ENCODE data around the gene DPYSL5.

The DPYSL5 gene

DNA sequence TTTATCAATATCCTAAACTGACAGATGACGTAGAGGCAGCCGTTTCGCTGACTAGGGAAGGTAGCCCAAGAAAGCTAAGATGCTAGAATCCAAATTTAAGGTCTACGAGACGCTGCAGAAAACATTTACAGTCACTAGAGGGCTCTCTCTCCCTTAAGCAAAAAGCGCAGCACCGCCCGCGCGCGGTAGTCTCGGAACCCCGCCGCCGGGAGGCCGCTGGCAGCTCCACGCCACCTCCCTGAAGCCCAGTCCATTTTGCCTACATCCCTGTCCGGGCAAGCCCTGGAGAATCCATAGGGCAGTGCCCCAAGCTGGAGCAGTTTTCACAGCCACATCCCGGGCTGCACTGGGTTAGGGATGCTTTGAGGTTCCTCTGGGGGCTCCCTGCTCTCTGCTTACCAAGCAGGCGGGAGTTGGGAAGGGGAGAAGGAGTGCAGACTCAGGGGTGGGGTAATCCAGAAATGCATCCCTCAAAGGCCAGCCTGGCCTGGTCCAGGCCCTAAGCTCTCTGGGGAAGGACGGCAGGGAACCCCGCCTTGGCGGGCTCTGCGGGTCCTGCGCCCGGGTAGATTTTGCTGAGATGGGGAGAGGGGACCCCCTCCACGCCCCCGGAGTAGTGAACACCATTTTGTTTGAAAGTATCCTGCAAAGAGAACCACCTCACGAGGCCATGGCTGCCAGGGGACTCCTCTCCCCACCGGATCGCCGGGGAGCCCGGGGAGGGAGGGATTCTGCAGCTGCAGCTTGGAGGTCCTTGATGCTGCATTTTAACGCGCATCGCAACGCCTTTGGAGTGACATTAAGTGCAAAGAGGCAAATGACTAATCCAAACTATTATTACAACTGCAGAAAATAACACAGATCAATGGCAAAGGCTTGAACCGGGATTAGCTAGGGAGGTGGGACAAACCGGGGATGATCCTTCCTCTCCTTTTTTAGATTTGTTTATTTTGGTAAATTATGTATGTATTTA, 1.3 kb upstream of the DPYSL5 start:
- peak; percentile 20 for DNase-seq (ENCODE audit: low read depth)

DNA sequence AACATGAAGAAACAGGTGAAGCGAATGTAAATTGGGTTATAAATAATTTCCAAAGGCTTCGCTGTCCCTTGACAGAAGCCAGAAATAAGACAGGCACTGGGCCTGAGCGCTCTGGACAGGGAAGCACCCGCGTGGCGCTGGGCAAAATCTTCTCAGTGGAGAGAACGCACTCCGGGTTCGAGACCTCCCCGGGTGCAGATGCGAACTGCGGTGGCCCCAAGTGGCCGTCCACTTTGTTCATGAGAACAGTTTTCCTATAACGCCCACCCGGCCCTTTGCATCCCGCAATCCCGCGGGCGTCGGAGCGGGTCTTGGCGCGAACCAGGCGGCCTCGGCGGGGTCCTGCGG, 651 bp upstream of the DPYSL5 start:
- no peak for DNase-seq (ENCODE audit: low read depth)

DNA sequence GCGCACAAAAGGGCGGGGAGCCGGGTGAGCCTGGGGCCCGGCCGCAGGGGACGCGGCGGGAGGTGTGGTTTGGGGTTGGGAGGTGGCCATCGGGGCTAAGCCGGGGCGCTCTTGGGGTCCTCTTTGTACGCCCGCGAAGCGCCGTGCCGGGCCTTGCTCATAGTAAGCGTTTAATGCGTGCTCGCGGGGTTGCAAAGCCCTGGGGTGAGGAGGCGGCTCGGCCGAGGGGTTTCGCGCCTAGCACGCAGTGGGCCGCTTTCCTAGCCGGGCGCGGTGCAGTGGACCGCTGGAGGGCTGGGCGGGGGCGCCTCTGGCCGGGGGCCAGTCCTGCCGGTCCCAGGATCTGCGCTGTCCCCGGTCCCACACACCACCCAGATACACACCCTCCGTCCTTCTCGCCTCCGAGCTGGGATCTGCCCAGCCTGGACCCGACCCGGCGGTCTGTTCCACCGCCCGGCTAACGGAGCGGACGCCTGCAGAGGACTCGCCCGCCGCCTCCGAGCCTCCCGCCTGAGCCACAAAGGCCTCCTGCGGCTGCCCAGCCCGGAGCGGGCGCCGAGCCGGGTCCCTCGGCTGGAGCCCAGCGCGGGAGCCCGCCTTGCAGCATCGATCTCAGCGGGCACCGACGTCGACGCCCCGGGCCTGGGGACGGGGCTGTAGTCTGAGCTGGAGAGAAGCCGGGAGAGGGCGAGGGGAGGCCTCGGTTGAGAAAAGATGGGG, 564 bp downstream of the DPYSL5 start:
- no peak for DNase-seq (ENCODE audit: low read depth)

DNA sequence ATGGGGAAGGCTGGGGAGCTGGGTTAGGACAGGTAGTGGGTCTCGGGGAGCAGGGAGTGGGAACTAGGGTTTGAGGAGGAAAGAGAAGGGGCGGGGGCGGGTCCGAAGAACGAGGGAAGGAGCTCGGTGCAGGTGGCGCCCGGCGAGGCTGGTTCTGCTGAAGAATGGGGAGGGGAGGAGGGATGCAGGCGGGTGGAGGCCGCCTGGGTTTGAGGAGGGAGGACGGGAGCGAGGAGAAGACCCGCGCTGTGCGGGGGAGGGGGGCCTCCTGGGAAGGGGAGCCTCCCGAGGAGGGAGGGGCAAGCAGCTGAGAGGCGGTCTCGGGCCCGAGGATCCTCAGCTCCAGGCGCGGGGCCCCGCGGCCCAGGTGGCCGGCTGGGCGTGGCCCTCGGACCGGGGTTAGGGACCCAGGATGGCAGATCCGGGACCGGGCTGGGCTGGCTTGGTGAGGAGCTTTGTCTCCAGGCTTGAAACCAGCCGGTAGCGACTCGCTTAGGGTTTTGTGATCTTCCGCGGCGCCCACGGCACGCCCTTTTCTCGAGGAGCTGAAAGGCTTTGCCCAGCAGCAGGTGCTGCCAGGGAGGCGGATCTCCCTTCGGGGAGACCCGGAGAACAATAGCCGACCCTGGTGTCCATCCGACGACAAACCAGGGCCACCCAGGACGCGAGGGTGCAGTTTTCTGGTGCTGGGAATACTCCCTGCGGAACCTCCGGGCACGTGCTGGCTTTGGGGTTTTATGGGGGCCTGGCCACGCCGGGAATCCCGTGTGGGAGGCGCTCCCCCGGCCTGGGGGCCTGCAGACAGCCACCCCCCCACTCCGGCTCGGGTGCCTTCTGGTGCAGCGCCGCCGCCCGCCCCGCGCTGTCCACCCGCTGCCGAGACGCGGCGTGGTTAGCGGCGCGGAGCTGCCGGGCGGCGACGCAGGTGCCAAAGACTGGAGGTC, 1.4 kb downstream of the DPYSL5 start:
- no peak for DNase-seq (ENCODE audit: low read depth)

DNA sequence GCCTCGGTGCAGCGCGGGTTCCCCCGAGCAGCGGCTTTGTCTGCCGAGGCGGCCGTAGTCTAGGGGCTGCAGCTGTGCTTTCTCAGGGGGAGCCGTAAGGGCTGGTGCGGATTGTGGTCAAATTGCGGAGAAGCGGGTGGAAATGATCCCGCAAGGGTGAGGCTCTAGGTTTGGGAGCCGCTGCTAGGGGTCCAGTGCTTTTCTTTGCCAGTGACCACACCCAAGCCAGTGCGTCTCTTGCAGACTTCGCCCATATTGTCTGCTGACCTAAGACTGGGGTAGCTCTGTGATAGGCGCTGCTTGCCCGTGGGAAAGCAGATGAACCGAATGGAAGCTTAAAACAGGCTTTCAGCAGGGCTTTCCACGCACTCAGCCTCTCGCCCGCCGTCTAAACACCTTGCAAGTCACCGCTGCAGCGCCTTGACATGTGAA, 2.1 kb downstream of the DPYSL5 start:
- DNase-seq (ENCODE audit: low read depth), result no peak

DNA sequence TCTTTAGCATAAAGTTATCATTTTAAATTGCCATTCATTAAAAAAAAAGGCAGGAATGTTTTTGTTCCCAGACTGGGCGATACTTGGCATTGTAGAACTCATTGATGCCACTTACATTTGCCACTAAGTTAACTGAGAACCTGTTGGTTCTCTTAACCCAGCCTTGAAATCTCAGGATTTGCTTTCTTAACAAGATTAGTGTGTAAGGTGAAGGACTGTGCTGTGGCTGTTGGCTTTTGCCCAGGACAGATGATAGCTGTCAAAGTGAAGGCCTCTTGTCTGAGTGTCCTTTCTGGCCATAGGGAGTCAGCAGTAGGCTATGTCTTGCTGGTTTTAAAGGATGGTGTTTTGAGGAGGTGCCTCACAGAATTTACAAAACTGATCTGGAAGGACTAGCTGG, 2.6 kb downstream of the DPYSL5 start:
- DNase-seq (ENCODE audit: low read depth), result no peak

DNA sequence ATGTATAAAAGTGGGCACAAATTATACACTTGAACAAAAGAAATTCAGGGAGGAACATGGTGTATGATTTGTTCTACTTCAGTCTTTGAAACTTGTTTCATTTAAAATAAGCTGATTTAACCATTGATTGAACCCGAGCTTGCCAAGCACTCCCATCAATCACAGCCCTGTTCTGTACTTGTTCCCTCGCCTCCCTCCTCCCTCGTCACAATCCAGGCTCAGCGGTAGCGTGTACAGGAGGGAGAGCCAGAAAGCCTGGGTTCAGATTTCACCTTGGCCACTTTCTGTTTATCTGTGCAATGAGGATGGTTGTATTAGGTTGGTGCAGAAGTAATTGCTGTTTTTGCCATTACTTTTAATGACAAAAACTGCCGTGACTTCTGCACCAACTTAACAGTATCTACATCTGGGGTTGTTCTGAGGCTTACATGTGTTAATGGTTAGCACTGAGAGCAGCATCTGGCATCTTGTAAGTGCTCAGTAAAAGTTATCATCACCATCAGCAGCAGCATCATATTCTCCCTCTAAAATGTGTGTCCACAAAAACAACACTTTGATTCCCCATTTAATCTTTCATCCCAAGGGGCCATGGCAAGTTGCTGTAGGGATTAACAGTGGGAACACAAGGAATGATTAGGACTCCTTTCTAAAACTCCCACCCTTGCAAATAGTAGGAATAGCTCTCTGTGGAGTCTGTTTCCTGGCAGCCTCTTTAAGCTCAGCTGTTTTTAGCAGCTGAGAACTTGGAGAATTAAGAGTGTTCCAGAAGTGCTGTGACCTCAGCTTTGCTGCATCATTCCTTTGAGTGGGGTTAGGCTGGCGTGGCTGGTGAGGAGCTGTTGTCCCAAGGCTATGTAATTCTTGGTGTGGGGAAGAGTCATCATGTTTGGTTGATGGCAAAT, 4.7 kb downstream of the DPYSL5 start:
- DNase-seq (ENCODE audit: low read depth), result no peak

DNA sequence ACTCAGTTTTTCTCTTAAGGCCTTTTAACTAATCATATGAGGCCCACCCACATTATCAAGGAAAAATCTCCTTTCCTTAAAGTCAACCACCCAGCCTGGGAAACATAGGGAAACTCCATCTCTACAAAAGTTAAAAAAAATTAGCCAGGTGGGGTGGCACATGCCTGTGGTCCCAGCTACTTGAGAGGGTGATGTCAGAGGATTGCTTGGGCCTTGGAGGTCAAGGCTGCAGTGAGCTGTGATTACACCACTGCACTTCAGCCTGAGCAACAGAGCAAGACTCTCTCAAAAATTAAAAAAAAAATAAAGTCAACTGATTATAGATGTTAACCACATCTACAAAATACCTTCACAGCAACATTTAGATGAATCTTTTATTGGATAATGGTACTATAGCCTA, 5.8 kb downstream of the DPYSL5 start:
- DNase-seq (ENCODE audit: low read depth), result no peak

DNA sequence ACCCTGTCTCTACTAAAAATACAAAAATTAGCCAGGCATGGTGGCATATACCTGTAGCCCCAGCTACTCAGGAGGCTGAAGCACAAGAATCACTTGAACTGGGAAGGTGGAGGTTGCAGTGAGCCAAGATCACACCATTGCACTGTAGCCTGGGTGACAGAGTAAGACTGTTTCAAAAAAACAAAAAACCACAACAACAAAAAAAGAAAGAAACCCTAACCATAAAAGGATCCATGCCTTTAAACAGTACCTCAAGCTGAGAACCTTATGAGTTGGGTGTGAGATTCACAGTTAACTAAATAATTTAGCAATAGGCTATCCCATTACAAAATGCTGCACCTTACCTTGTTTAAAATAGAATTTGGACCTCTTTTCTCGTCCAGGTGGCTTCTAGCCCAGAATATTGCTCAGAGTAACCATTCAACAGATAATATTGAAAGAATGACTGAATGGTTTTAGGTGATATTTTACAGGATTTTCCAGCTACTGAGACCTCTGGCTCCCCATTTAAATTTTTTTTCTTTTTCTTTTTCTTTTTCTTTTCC, 6.4 kb downstream of the DPYSL5 start:
- no peak for DNase-seq (ENCODE audit: low read depth)

DNA sequence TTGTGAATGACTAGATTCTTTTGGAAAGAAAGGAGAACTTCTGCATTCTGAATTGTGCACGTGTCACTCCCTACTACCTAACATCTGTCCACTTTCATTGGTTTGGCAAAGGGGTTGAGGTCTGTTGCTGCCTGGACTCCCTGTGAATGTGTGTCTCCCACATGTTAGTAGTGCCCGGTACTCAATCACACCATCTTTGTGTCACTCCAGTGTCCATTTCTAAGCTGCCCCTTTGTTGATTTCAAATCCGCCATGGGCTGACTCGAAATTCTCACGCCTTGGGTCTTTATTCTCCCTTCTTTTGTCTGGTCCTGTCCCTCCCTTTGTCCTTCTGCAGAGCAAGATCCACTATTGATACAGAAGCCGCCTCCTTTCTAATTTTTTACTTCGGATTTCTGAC, 7.5 kb downstream of the DPYSL5 start:
- DNase-seq (ENCODE audit: low read depth), result no peak

DNA sequence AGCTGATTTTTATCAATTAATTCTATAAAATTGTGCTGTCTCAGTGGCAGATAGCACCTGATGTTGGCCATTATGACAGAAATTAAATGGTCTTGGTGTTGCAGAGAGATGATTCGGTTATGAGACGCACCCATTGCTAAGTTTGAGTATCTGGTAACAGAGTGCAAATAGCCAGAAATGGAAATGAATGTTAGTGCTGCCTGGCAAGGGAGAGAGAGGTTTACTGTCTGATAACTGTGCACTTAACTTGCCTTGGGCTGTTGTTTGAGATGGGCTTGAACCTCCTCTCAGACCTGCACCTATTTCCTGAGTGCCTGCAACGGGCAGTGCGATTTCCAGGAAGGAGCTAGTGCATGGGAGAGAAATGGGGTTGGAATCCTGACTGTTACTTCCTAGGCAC, 11.7 kb downstream of the DPYSL5 start:
- no peak for DNase-seq (ENCODE audit: low read depth)

DNA sequence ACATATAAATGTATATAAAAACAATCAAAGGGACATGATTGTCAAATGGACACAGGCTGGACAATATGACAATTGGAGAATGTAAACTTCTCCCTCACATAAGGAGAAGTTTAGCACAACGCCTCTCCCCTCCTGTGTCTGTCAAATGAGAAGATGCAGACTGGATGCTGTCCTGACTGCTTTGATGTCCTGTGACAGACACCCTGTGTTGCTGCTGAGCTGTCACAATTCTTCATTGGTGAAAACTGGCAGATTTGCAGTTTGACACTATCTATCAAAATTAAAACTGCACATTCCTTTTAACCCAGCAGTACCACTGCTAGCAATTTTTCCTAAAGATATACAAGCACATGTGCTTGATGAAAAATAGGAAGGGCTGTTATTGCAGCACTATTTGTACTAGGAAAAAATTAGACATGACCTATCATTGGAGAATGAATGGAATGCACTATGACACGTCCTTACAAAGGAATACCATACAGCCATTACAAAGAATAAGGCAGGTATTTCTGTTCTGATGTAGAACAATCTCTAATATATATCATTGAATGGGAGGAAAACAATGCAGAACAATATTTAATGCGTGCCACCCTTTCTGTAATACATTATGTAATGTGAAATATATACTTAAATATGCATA, 12.4 kb downstream of the DPYSL5 start:
- DNase-seq (ENCODE audit: low read depth), result no peak

DNA sequence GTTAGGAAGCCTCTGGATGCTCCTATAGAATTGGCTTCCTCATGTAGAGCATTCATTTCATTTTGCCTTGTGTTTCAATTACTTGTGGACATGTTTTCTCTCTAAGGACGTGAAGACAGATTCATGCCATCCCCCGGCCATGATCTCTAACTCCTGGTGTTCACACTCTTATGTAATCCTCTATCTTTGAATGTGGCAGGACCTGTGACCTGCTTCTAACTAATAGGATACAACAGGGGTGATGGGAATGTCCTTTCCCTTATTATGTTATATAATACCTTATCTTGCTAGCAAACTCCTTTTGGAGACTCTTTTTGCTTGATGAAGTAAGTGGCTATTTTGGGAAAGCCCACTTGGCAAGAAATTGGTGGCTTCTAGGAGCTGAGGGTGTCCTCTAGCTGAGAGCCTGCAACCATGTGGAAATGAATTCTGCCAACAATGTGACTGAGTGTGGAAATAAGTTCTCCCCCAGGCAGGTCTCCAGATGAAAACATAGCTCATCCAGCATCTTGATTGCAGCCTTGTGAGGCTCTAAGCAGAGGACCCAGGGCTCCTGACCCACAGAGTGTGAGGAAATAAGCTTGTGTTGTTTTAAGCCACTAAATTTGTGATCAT, 13.8 kb downstream of the DPYSL5 start:
- DNase-seq (ENCODE audit: low read depth), result no peak

DNA sequence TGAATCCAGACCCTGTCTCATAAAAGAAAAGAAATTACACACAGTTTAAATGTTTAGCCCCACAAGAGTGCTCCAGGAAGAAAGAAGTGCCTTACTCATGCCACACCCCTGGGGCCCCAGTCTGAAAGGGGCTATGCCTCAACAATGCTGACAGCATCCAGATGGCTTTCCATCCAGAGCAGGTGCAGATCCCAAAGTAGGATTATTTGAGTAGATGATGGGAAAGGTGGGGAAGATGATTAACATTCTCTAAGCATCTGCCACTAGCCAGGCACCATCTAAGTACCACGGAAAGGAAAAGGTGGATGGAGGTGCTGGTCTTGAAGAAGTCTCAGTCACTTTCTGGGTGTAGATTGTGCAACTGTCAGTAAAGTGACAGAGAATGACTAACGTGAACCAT, 16.3 kb downstream of the DPYSL5 start:
- no peak for DNase-seq (ENCODE audit: low read depth)

DNA sequence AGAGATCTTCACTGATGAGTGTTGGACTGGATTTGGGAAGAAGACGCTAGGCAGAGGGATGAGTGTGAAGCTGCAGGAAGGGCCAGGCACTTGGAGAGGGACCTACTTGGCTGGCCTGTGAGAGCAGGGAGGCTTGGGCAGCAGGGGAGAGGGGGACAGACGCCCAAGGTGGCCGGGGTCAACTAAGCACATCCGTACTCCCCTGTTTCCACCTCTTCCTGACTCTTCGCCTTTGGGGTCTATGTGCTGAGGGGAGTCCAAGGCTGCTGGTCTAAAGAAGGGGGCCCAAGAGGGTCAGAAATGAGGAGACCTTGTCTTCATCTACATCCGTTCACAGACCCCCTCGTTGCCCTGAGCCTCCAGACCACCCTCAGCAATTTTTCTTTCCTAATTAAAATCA, 16.7 kb downstream of the DPYSL5 start:
- DNase-seq (ENCODE audit: low read depth), result no peak

DNA sequence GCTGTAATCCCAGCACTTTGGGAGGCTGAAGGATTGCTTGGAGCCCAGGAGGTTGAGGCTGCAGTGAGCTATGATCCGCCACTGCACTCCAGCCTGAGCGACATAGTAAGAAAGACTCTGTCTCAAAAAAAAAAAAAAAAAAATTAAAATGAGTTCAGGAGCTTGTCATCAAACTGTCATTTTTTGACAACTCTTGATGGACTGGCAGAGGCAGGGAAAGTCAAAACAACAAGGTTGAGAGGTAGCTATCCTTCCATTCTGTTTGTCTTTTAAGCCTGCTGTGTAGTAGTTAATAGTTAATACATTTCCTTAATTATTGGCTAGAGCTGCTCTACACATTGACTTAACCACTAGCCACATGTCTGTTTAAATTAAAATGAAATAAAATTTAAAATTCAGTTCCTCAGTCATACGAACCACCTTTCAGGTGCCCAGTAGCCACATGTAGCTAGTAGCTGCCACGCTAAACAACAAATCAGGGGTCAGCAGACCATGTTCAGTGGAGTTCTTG, 22.7 kb downstream of the DPYSL5 start:
- DNase-seq (ENCODE audit: low read depth), result no peak

DNA sequence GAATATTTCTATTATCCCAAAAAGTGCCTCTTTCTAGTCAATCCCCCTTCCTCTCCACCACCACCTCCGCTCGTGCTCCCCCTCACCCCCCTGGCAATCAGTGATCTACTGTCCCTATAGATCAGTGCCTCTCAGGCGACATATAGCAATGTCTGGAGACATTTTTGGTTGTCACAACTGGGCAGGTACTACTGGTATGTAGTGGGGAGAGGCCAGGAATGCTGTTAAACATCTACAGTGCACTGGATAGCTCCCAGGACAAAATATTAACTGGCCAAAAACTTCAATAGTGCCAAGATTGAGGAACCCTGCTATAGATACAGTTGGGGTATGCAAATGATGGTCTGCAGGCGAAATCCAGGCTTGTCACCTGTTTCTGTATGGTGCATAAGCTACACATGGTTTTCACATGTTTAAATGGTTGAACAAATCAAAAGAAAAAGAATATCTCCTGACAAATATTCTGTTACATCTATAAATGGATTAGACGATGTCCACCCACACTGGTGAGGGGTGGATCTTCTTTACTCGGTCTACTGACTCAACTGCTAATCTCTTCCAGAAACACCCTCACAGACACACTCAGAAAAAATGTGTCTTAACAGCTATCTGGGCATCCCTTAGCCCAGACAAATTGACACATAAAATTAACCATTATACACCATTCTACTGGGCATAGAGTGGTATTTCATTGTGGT, 25.5 kb downstream of the DPYSL5 start:
- DNase-seq (ENCODE audit: low read depth), result no peak

DNA sequence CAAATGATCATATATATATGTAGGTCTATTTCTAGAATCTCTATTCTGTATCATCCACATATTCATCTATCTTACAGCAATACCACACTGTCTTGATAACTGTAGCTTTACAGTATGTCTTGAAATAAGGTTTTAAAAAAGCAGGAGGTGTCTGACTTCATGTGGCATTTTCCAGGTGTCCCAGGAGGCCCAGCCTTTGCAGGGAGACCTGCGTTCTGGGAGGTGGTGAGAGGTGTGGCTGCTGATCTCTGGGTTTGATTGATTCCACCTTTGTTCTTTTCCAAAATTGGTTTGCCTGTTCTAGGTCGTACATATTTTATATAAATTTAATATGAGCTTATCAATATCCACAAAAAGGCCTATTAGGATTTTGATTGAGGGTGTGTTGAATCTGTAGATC, 26.6 kb downstream of the DPYSL5 start:
- DNase-seq (ENCODE audit: low read depth), result no peak

DNA sequence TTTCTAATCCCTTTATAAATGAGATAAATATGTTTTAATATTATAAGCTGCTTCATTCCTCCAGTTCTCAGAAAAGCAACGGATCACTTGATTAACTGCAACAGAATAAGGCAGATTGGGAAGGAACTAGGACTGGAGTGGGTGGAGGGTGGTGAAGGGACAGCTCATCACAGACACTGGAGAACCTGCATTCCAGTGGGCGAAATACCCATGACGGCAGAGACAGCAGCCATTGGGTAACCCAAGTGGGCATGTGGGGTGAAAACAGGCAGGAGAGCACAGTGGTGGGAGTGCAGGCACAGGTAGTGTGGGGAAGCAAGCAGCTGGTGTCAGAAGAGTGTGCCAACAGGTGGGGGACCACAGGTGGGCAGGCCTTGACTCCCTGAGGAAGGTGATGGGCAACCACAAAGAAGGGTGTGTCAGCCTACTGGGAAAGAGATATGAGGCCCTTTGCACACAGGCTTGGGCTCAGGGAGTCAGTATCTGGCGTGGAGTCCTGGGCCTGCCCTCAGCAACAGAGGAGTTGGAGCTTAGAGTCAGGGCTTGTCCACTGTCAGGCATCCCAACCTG, 27.2 kb downstream of the DPYSL5 start:
- no peak for DNase-seq (ENCODE audit: low read depth)

Data from HS-27A (cell line).